Astrocyte (in vitro differentiated cells and primary cell): ENCODE measurements around the gene YKT6. TPM values are rescaled to one million over a fixed set of nuclear protein-coding genes. Genes with fewer than 3 reads are reported as not detected.

Source experiments
- DNase-seq: peaks from one replicate; pipeline ENCODE4 v3.0.0-alpha.2; 2010; ENCODE audit warnings: low read depth
- FAIRE-seq: peaks from 2 replicates; lab custom pipeline; 2011; peaks lifted over from hg19 to GRCh38; lab: Jason Lieb, UNC
- H2AFZ ChIP-seq: 2 replicates; pipeline ENCODE4 v1.6.0; 2012; ENCODE audit warnings: low read depth, low read length, inconsistent platforms
- H3K27ac ChIP-seq: 2 replicates; pipeline ENCODE4 v1.5.1; 2011; ENCODE audit warnings: low read depth, low read length, inconsistent platforms
- H3K27me3 ChIP-seq: 2 replicates; pipeline ENCODE4 v1.6.0; 2011; ENCODE audit warnings: low read length, inconsistent platforms; ENCODE audit not compliant: insufficient read depth
- H3K36me3 ChIP-seq: 2 replicates; pipeline ENCODE4 v1.5.1; 2011; ENCODE audit warnings: low read length, inconsistent platforms; ENCODE audit not compliant: insufficient read depth
- H3K4me1 ChIP-seq: 2 replicates; pipeline ENCODE4 v1.5.1; 2011; ENCODE audit warnings: low read length, inconsistent platforms; ENCODE audit not compliant: insufficient read depth
- H3K4me2 ChIP-seq: 2 replicates; pipeline ENCODE4 v1.6.0; 2012; ENCODE audit warnings: low read length, inconsistent platforms
- H3K4me3 ChIP-seq: 2 replicates; pipeline ENCODE4 v1.5.1; 2011; ENCODE audit warnings: low read depth, mild to moderate bottlenecking, low read length, inconsistent platforms; ENCODE audit not compliant: insufficient read depth
- H3K79me2 ChIP-seq: 2 replicates; pipeline ENCODE4 v1.6.0; 2012; ENCODE audit warnings: mild to moderate bottlenecking, low read length, inconsistent platforms; ENCODE audit not compliant: insufficient read depth
- H3K9ac ChIP-seq: 2 replicates; pipeline ENCODE4 v1.6.0; 2012; ENCODE audit warnings: mild to moderate bottlenecking, low read length, inconsistent platforms
- H3K9me3 ChIP-seq: 2 replicates; pipeline ENCODE4 v1.5.1; 2012; ENCODE audit warnings: low read depth, mild to moderate bottlenecking, low read length, inconsistent platforms; ENCODE audit not compliant: insufficient read depth
- H4K20me1 ChIP-seq: 2 replicates; pipeline ENCODE4 v1.6.0; 2012; ENCODE audit warnings: low read length, inconsistent platforms; ENCODE audit not compliant: insufficient read depth
- H3K27ac Mint-ChIP-seq: one replicate; pipeline ENCODE4 v1.8.0; 2021; ENCODE audit warnings: mild to moderate bottlenecking, mixed read lengths; ENCODE audit not compliant: unreplicated experiment
- H3K27me3 Mint-ChIP-seq: one replicate; pipeline ENCODE4 v1.8.0; 2021; ENCODE audit warnings: low read depth, mixed read lengths; ENCODE audit not compliant: unreplicated experiment
- H3K36me3 Mint-ChIP-seq: one replicate; pipeline ENCODE4 v1.8.0; 2021; ENCODE audit warnings: low read depth, mixed read lengths; ENCODE audit not compliant: unreplicated experiment
- H3K4me1 Mint-ChIP-seq: one replicate; pipeline ENCODE4 v1.8.0; 2021; ENCODE audit warnings: low read depth, mixed read lengths; ENCODE audit not compliant: unreplicated experiment
- H3K4me3 Mint-ChIP-seq: one replicate; pipeline ENCODE4 v1.8.0; 2021; ENCODE audit warnings: mild to moderate bottlenecking, moderate library complexity, mixed read lengths; ENCODE audit not compliant: unreplicated experiment
- H3K9me3 Mint-ChIP-seq: one replicate; pipeline ENCODE4 v1.8.0; 2021; ENCODE audit warnings: mild to moderate bottlenecking, mixed read lengths; ENCODE audit not compliant: unreplicated experiment
- CTCF ChIP-seq: IDR thresholded peaks from 2 replicates; pipeline ENCODE4 v1.5.1; 2011; ENCODE audit warnings: low read depth, mild to moderate bottlenecking, inconsistent platforms, low read length, moderate library complexity; ENCODE audit not compliant: insufficient read depth
- EZH2 ChIP-seq: IDR thresholded peaks from 2 replicates; pipeline ENCODE4 v1.6.1; 2012; ENCODE audit warnings: mild to moderate bottlenecking, low read length, inconsistent platforms; ENCODE audit not compliant: insufficient read depth
- total RNA-seq: library from RNA; stranded (reverse); gene quantifications from 2 replicates; pipeline ENCODE4 v1.2.1, GENCODE V29; 2021

The YKT6 gene
- total RNA-seq, 1 donor from 2014 or later: 216 TPM

GRCh38 chr7:44206008-44206407, 5.2 kb downstream of the YKT6 start:
- no peak for DNase-seq
- Mint-ChIP-seq H3K4me3 (no peak overlapping the region), H3K9me3 (no peaks in the 10 kb centered on the region), H3K36me3 (peaks cover 22% of the 10 kb centered on the region), H3K27me3 (no peaks in the 10 kb centered on the region), H3K4me1 (peaks cover 17% of the 10 kb centered on the region), H3K27ac (no peak overlapping the region)
- Histone ChIP-seq H3K27me3 (no peaks in the 10 kb centered on the region), H3K27ac (no peak overlapping the region), H3K9me3 (no peaks in the 10 kb centered on the region), H3K79me2 (peaks cover 57% of the 10 kb centered on the region), H3K9ac (no peak overlapping the region), H3K4me2 (no peak overlapping the region), H3K4me1 (peaks cover 8% of the 10 kb centered on the region), H2AFZ (no peak overlapping the region), H3K36me3 (peaks cover 54% of the 10 kb centered on the region), H4K20me1 (peaks cover 87% of the 10 kb centered on the region), H3K4me3 (no peak overlapping the region)
- TF ChIP-seq CTCF (no peak), EZH2 (no peak)
- FAIRE-seq: no peak

GRCh38 chr7:44208085-44208484, 7.3 kb downstream of the YKT6 start:
- Mint-ChIP-seq H3K4me3 (no peak overlapping the region), H3K4me1 (peaks cover 12% of the 10 kb centered on the region), H3K27me3 (no peaks in the 10 kb centered on the region), H3K9me3 (no peaks in the 10 kb centered on the region), H3K36me3 (peaks cover 26% of the 10 kb centered on the region), H3K27ac (no peak overlapping the region)
- H3K4me1 ChIP-seq: no peaks in the 10 kb centered on the region
- H3K9me3 ChIP-seq: no peaks in the 10 kb centered on the region
- H3K9ac ChIP-seq: no peak overlapping the region
- H3K79me2 ChIP-seq: peaks cover 36% of the 10 kb centered on the region
- no peak overlapping the region for H3K4me2 ChIP-seq
- no peak for TF ChIP-seq CTCF
- TF ChIP-seq EZH2: no peak
- H3K27me3 ChIP-seq: no peaks in the 10 kb centered on the region
- DNase-seq: no peak
- no peak overlapping the region for H3K27ac ChIP-seq
- H2AFZ ChIP-seq: no peak overlapping the region
- H3K36me3 ChIP-seq: peaks cover 71% of the 10 kb centered on the region
- no peak for FAIRE-seq
- peaks cover 91% of the 10 kb centered on the region for H4K20me1 ChIP-seq
- no peak overlapping the region for H3K4me3 ChIP-seq

GRCh38 chr7:44210107-44210506, 9.3 kb downstream of the YKT6 start:
- Mint-ChIP-seq H3K9me3 (no peaks in the 10 kb centered on the region), H3K4me1 (peaks cover 2% of the 10 kb centered on the region), H3K27ac (no peak overlapping the region), H3K36me3 (peaks cover 26% of the 10 kb centered on the region), H3K4me3 (no peak overlapping the region), H3K27me3 (no peaks in the 10 kb centered on the region)
- no peak overlapping the region for H3K27ac ChIP-seq
- H3K4me1 ChIP-seq: no peaks in the 10 kb centered on the region
- H3K9ac ChIP-seq: no peak overlapping the region
- H4K20me1 ChIP-seq: peaks cover 89% of the 10 kb centered on the region
- no peak for TF ChIP-seq CTCF
- H3K36me3 ChIP-seq: peaks cover 63% of the 10 kb centered on the region
- H3K4me3 ChIP-seq: no peak overlapping the region
- no peaks in the 10 kb centered on the region for H3K27me3 ChIP-seq
- DNase-seq: no peak
- FAIRE-seq: no peak
- no peak overlapping the region for H3K4me2 ChIP-seq
- no peak overlapping the region for H2AFZ ChIP-seq
- H3K79me2 ChIP-seq: peaks cover 16% of the 10 kb centered on the region
- no peaks in the 10 kb centered on the region for H3K9me3 ChIP-seq
